Stimulated activated CD8-positive, alpha-beta memory T cell treated with anti-CD3 and anti-CD28 coated beads, Interleukin-4, amount 100 ng/mL, for 48 hours (primary cell): Measurements from ENCODE around the gene COPZ2.
A peak's percentile ranks its signal among the peaks of the same experiment; 100 is the strongest.
"Not testable (repeated sequence)": the region's sequence is repeated elsewhere in the genome, so short reads cannot be mapped to it uniquely, and the experiment has no call there.

Source experiments
- DNase-seq: peaks from one replicate; pipeline ENCODE4 v3.0.0-alpha.2; 2020

Gene COPZ2

GRCh38 chr17:48027322-48027981 is 10.1 kb downstream of the COPZ2 start:
- no peak for DNase-seq

- peak; percentile 86 for DNase-seq
Measured at GRCh38 chr17:48026502-48027321, 10.9 kb downstream of the COPZ2 start.

GRCh38 chr17:48025904-48026501 is 11.6 kb downstream of the COPZ2 start:
- no peak for DNase-seq

DNA sequence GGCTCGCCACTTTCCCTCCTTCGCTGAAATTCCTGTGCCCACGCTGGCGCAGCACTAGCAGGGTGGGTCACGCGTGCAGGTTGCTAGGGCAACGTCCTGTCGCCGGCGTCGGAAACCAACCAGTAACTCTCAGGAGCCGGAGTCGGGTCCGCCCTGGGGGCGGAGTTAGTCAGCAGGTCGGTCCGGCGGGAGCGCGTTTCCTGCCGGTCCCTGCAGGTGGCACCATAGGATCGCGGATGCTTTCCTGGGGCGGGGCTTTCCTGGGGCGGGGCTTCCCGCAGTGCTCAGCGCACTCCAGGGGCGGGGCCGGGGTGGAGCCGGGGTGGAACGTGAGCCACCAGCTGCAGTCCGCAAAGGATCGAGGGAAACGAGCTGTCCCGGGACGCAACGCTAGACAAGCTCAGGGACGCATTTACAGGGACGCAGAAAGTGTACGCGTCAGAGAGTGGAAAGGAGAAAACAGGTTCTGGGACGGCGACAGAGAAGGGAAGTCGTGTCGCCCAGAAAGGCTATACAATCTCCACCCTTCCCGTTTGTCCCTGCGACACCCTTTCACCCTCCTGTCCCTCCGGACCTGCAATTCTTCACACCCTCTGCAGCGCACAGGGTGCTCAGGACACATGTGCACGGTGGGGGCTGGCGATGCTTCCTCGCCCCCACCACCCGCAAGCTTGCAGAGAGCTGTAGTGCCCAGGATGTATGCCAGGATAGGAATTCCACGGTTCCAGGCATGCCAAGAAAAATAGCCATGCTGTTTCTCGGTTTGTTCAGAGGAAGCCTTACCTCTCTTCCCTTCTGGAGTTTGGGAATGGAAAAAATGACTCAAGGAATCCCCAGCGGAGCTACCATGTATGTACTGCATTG is 12.3 kb downstream of the COPZ2 start:
- DNase-seq = peak; percentile 98

DNA sequence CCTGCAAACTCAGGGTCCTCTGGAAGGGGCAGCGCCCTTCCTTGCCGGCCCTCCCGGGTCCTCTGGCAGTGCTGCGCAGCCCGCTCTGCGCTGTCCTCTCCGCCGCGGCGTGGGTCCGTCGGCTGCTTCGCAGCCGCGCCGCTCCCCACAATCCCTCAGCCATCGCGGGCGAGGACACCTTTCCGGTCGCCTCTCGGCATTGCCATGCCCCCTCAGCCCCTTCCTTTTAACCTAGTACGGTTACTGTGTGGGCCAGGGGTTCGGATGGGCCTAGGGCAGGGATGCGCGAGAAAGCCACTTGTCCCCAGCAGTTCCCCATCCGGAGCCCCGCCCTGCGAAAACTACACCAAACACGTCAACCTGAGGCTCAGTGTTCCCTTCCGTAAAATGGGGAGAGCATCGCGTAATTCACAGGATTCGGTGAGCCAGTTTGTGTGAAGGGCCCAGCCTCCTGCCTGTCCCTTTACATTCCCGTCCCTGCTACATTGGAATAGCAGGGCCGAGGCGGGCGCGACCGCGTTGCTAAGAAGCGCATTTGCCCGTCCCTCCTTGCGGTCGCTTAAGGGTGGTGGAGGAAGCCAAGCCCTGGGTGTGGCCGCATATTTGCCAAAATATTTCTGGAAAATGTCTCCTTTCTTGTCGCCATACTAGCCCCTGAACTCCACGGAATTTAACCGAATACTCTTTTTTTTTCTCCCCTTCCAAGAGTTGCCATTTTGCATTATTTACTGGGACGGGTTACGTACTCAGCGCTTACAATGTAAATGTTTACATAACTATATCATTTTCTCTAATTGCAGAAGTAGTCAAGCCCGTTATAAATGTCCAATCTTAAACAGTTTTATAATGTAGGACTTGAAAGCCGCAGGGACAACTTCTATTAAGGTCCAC is 13.2 kb downstream of the COPZ2 start:
- peak; percentile 59 for DNase-seq

GRCh38 chr17:48023400-48024148 is 14.0 kb downstream of the COPZ2 start:
- DNase-seq = peak; percentile 71

- DNase-seq = no peak
Measured at GRCh38 chr17:48022901-48023300, 14.7 kb downstream of the COPZ2 start.

DNA sequence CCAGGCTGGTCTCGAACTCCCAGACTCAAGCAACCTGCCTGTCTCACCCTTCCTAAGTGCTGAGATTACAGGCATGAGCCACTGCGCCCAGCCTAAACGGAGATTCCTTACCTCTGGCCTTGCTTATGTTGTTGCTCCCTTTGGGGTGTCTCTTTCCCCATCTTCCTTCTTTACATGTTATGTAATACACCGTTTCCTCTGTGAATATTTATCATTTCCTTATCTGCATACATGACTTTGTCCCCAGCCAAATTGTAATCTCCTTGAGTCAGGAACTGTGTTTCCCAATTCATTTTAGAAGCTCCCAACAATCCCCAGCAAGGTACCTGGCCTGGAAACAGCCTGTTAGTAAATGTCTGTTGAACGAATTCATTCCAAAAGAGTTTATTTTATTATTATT is 15.7 kb downstream of the COPZ2 start:
- no peak for DNase-seq

DNA sequence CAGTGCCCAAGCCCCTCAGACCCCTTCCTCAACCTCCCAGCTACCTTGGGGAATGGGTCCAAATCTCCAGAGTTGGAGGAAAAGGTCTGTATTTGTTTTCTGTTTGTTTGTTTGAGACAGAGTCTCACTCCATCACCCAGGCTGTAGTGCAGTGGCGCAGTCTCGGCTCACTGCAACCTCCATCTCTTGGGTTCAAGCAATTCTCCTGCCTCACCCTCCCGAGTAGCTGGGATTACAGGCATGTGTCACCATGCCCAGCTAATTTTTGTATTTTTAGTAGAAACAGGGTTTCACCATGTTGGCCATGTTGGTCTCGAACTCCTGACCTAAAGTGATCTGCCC is 19.8 kb downstream of the COPZ2 start:
- not testable (repeated sequence) for DNase-seq

GRCh38 chr17:48016112-48016511 is 21.5 kb downstream of the COPZ2 start:
- no peak for DNase-seq

DNA sequence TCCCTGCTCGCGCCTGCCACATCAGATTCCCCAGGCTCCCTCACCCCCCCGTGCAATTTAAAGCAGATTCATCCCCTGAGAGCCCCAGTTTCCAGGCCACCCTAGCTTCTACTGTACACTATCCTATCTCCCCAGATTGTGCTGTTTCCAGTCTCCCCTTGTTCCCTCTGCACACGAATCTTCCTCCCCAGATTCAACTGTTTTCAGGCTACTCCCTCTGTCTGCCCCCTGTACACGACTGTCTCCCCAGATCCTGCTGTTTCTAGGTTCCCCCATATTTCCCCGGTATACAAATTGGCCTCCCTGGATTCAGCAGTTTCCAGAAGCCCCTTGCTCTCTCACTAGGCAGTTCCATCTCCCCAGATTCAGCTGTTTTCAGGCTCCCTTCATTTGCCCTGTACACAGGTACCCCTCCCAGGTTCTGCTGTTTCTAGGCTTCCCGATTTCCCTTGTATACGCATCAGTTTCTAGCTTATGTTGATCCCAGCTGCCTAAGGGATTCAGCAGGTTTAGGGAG is 22.9 kb downstream of the COPZ2 start:
- no peak for DNase-seq

GRCh38 chr17:48013876-48014594 is 23.6 kb downstream of the COPZ2 start:
- DNase-seq = no peak

DNA sequence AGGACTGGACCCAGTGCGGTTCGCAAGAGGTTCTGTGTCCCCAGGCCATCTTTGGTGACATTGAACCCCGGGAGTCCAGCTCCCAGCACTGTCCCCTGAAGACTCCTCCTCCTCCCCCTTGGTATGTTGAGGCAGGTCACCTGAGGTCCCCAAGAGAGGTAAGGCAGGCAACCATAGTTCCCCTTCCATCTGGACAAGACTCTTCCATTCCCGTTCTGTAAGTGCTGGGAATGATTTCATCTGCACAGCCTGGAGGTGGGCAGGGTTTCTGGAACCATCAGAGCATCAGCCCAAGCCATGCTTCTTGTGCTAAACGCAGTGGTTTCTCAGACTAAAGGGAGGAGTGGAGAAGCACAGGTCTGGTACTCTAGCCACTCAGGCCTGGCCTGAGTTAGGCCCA is 24.9 kb downstream of the COPZ2 start:
- no peak for DNase-seq

GRCh38 chr17:48012151-48012520 is 25.5 kb downstream of the COPZ2 start:
- peak; percentile 71 for DNase-seq

- peak; percentile 57 for DNase-seq
Measured at GRCh38 chr17:48011405-48012150, 26.0 kb downstream of the COPZ2 start.

GRCh38 chr17:48010193-48010592 is 27.4 kb downstream of the COPZ2 start:
- no peak for DNase-seq

DNA sequence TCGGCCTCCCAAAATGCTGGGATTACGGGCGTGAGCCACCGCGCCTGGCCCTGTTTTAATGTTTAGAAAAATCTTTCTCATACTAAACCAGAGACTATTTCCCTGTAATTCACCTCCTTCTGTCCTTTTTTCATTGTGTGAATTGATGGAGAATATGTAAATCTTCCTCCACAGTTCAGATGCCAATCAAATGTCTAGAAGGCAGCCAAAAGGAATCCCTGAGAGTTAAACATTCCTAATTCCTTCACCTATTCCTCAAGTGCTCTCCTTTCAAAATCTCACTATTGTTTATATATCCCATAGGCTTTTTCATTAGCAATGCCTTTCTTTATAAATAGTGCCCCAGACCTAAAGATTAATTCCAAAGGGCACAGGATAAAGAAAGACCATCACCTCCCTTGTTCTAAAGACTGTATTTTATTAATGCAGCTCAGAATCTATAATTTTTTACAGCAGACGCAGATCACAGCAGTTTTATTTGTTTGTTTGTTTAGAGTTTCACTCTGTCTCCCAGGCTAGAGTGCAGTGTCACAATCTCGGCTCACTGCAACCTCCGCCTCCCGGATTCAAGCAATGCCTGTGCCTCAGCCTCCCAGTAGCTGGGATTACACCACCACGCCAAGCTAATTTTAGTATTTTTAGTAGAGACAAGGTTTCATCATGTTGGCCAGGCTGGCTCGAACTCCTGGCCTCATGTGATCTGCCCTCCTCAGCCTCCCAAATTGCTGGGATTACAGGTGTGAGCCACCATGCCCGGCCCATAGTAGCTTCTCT is 30.5 kb downstream of the COPZ2 start:
- no peak for DNase-seq

DNA sequence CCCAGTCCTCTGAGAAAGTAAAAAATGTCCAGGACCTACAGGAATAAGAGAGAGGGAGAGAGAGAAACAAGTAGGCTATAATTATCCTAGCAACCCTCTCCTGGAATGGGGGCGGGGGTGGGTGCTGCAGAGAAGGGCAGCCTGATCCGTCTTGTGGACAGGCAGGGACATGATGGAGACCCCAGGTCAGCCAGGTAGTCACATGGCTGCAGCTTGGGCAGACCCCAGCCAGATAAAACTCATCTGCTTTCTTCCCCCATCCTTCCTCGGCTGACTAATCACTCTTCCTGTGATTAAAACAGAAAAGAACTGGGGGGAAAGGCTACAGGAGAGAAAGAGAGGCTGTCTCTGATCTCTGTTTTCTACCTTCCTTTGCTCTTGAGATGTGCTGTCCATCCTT is 32.6 kb downstream of the COPZ2 start:
- no peak for DNase-seq
